Amygdala (tissue), 56 donors: Measurements from ENCODE around the gene SHISA9.

Source experiments
- DNase-seq, 56 donors: peaks; one replicate each; lab custom pipeline; 2025; lab: John Stamatoyannopoulos, UW

The SHISA9 gene

GRCh38 chr16:13106464-13106863, 205.1 kb downstream of the SHISA9 start:
- DNase-seq: no peak

GRCh38 chr16:13108126-13108525, 206.7 kb downstream of the SHISA9 start:
- no peak for DNase-seq

GRCh38 chr16:13109171-13109570, 207.8 kb downstream of the SHISA9 start:
- DNase-seq: no peak

GRCh38 chr16:13110124-13110796, 208.9 kb downstream of the SHISA9 start:
- peak in 15 of 56 donors; percentile 1 to 38 (median 9) for DNase-seq

GRCh38 chr16:13111747-13112146, 210.3 kb downstream of the SHISA9 start:
- DNase-seq: no peak

- DNase-seq: peak in 1 of 56 donors; percentile 15
Measured at GRCh38 chr16:13113741-13114140, 212.3 kb downstream of the SHISA9 start.

GRCh38 chr16:13118091-13118490, 216.7 kb downstream of the SHISA9 start:
- DNase-seq: no peak

GRCh38 chr16:13120091-13120490, 218.7 kb downstream of the SHISA9 start:
- no peak for DNase-seq

GRCh38 chr16:13120557-13120956, 219.2 kb downstream of the SHISA9 start:
- no peak for DNase-seq

GRCh38 chr16:13123991-13124390, 222.6 kb downstream of the SHISA9 start:
- DNase-seq: no peak

- no peak for DNase-seq
Measured at GRCh38 chr16:13127144-13127543, 225.7 kb downstream of the SHISA9 start.

- no peak for DNase-seq
Measured at GRCh38 chr16:13130586-13130985, 229.2 kb downstream of the SHISA9 start.

GRCh38 chr16:13134836-13135235, 233.4 kb downstream of the SHISA9 start:
- no peak for DNase-seq

GRCh38 chr16:13136901-13137300, 235.5 kb downstream of the SHISA9 start:
- no peak for DNase-seq

GRCh38 chr16:13138528-13138927, 237.1 kb downstream of the SHISA9 start:
- DNase-seq: no peak

GRCh38 chr16:13139661-13140241, 238.4 kb downstream of the SHISA9 start:
- DNase-seq: no peak

- DNase-seq: no peak
Measured at GRCh38 chr16:13143551-13143950, 242.2 kb downstream of the SHISA9 start.

GRCh38 chr16:13146829-13147228, 245.4 kb downstream of the SHISA9 start:
- DNase-seq: no peak

- DNase-seq: no peak
Measured at GRCh38 chr16:13148294-13148693, 246.9 kb downstream of the SHISA9 start.

GRCh38 chr16:13148836-13149235, 247.4 kb downstream of the SHISA9 start:
- no peak for DNase-seq

GRCh38 chr16:13150181-13150885, 248.9 kb downstream of the SHISA9 start:
- DNase-seq: no peak

- DNase-seq: peak in 18 of 56 donors; percentile 0 to 61 (median 10)
Measured at GRCh38 chr16:13153696-13154095, 252.3 kb downstream of the SHISA9 start.
